GM21447 (cell line): ENCODE data around the gene PHETA2.
"Not testable (repeated sequence)": the region's sequence is repeated elsewhere in the genome, so short reads cannot be mapped to it uniquely, and the experiment has no call there.

Source experiments
- ATAC-seq: cut with Tn5 transposase; IDR thresholded peaks from one replicate; pipeline ENCODE4 v1.9.1; 2021; ENCODE audit not compliant: unreplicated experiment

The PHETA2 gene

DNA sequence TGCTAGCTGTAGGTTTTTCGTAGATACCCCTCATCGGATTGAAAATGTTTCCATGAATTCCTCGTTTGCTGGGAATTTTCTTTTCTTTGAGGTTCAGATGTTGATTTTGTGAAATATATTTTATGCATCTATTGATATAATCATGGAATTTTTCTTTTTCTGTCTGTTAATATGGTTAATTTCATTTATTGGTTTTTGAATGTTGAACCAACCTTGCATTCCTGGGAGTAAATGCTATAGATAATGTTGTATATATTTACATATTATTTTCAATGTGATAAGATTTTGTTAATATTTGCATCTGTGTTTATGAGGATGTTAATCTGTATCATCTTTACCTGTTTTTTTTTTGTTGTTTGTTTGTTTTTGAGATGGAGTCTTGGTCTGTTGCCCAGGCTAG, 27.2 kb downstream of the PHETA2 start:
- ATAC-seq = no peak

DNA sequence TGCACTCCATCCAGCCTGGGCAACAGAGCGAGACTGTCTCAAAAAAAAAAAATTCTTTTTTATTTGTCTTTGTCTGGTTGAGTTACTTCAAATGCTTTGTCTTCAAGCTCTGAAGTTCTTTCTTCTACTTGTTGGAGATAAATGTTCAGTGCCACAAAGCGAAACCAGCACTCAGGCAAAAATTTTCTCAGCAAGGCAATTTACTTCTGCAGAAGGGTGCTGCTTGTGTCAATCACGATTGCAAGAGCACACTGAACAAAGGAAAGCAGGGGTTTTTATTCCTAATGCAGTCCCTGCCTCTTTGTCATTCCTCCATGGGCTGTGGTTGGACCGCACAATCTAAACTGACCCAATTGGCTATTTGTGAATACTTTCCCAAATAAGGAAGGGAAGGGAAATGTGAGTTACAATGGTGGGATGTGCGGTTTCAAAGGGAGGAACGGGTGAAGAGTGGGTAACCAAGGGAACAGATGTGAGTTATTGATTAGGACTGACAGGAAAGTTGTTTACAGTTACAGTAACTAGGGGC, 30.3 kb downstream of the PHETA2 start:
- not testable (repeated sequence) for ATAC-seq

DNA sequence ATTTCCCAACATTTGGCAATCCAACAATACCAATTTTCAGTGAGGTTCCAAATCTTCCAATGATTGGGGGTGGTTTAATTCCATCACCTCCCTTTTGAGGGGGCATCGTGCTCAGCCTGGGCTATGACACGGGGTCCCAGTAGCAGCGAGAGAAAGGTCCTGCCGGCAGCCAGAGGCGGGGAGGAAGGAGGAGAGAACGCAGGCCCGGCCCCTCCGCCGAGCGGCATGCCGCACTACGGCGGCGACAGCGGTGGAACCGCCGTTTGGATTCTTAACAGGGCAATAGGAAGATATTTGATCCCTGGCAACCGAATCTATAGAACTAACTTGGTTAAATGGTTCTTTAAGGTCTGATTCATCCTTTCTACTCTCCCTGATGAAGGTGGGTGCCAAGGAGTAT, 34.8 kb downstream of the PHETA2 start:
- no peak for ATAC-seq

DNA sequence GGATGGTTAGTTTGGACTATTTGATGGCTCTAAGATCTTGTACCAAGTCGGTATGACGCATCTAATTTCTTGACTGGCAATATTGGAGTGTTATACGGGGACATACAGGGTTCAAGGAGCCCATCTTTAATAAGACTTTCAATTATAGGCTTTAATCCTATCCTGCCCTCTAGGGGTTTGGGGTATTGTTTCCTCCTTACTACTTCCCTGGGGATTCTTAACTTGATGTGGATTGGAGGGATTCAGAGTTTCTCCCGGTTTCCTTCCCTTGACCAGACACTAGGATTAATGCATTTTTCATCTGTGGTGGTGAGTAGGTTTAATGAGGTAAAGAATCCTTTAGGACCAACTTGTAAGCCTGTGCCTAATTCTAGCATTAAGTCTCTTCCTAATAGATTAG, 37.8 kb downstream of the PHETA2 start:
- no peak for ATAC-seq

DNA sequence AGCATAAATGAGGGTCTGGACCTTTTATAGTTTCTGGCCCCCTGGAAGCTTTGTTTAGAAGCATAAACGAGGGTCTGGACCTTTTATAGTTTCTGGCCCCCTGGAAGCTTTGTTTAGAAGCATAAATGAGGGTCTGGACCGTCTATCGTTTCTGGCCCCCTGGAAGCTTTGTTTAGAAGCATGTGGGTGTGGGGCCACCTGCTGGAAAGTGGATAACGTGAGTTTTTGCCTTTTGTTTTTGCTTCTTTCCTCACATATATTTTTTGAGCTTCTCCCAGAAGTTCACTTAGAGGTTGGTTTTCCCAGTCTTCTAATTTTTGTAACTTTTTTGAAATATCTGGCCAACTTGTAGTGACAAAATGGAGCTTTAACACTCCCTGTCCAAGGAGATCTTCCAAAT, 38.7 kb downstream of the PHETA2 start:
- not testable (repeated sequence) for ATAC-seq

DNA sequence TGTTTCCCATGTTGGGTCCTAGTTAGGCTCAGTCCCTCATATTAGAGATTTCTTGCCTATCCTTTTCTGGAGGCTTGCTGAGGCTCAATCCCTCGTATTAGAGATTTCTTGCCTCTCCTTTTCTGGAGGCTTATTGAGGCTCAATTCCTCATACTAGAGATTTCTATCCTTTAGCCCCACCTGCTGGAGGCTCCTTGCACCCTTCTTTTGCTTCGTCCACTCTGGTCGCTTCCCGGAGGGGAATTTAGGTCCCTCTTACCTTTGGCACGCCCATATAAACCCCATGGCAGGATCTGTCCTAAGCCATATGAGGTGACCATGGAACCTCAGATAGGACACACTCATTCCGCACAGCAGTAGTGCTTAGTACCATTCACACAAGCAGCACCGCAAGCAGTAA, 40.7 kb downstream of the PHETA2 start:
- no peak for ATAC-seq

DNA sequence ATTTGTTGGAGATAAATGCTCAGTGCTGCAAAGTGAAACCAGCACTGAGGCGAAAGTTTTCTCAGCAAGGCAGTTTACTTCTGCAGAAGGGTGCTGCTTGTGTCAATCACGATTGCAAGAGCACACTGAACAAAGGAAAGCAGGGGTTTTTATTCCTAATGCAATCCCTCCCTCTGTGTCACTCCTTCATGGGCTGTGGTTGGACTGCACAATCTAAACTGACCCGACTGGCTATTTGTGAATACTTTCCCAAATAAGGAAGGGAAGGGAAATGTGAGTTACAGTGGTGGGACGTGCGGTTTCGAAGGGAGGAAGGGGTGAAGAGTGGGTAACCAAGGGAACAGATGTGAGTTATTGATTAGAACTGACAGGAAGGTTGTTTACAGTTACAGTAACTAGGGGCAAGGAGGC, 41.4 kb downstream of the PHETA2 start:
- ATAC-seq = not testable (repeated sequence)

DNA sequence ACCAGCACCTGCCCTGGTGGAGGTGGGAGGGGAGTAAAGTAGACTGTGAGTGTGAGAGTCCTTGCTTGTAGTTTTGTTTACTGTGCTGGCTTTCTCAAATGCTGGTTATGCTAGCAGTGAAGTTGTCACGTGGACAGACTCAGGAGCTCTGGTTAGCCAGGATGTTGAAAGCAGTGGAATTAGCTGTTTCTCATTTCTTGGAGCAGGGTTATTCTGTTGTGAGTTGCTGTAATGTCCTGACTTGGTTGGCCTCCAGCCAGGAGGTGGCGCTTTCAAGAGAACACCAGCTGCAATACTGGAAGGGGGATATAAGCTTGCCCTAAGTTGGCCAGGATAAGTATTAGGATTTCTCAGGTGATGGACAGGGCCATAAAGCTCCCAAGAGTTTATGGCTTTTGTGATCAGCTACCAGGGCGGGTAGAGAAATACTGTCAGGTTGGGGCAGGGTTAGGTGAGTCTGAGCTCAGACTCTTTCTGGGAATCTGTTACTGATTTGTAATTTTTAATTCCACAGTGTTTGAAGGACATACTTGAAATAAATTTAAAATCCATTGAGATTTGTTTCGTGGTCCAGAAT, 42.9 kb downstream of the PHETA2 start:
- no peak for ATAC-seq

DNA sequence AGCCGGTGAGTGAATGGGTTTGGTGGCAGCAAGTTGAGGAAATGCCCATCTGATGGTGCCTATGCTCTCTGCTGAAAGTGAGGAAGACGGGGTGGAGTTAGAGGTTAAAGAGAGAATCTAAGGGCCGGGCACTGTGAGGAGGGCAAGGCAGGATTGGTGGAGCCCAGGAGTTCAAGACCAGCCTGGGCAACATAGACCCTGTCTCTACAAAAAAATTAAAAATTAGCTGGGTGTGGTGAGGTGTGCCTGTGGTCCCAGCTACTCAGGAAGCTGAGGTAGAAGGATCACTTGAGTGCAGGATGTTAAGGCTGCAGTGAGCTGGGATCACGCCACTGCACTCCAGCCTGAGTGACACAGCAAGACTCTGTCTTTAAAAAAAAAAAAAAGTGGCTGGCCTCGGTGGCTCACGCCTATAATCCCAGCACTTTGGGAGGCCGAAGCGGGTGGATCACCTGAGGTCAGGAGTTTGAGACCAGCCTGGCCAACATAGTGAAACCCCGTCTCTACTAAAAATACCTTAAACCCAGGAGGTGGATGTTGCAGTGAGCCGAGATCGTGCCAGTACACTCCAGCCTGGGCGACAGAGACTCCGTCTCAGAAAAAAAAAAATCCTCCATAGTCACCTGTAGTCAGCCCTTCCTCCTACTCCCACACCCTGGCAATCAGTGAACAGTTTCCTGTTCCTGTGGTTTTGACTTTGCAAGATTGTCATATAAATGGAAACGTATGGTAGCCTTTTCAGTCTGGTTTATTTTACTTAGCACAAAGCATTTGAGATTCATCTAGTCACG, 46.4 kb downstream of the PHETA2 start:
- ATAC-seq = not testable (repeated sequence)

DNA sequence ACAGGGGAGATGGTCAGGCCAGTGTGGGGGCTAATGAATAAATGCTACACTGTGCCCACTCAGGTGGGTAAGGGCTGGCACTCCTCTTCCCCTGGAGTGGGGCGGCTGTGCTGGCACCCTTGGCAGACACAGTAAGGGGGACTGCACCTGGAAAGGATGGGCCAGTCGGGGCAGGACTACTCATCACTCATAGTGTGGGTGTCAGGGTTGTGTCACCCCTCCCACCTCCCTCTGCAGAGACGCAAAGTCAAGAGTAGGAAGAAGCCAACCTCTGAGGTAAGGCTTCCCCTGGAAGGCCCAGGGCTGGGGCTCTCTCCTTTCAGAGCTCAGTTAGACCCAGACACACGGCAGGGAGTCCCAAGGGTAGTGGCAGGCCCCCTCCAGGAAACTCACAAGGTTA, 49.5 kb downstream of the PHETA2 start:
- ATAC-seq = not testable (repeated sequence)

DNA sequence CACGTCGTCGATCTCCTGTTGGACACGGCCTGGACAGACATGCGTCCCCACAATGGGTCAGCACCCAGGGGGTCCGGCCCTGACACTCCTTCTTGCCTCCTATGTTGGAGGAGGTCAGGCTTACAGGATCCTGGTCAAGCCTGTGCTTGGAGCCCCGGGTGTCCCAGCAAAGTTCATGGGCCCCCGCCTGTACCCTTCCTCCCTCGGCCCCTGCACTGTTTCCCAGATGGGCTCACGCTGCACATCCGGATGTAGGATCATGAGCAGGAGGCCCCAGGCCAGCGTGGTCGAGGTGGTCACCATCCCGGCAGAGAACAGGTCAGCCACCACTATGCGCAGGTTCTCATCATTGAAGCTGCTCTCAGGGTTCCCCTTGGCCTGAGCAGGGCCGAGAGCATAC, 53.6 kb downstream of the PHETA2 start:
- ATAC-seq = no peak

DNA sequence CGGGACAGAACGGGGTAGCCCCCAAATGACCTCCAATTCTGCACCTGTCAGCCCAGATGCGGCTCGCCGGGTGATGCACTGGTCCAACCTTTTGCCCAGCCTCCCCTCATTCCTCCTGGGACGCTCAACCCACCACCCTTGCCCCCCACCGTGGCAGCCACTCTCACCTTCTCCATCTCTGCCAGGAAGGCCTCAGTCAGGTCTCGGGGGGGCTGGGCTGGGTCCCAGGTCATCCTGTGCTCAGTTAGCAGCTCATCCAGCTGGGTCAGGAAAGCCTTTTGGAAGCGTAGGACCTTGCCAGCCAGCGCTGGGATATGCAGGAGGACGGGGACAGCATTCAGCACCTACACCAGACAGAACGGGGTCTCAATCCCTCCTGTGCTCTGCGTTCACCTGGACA, 54.0 kb downstream of the PHETA2 start:
- not testable (repeated sequence) for ATAC-seq
